Activated naive CD8-positive, alpha-beta T cell (primary cell): ENCODE results near the gene GTF2IRD1.
"Not testable (repeated sequence)": the region's sequence is repeated elsewhere in the genome, so short reads cannot be mapped to it uniquely, and the experiment has no call there.

Experiments used
- H3K27ac Mint-ChIP-seq: one replicate; pipeline ENCODE4 v1.8.0; 2021; ENCODE audit warnings: mixed read lengths
- H3K27me3 Mint-ChIP-seq: one replicate; pipeline ENCODE4 v1.8.0; 2021; ENCODE audit warnings: mixed read lengths
- H3K36me3 Mint-ChIP-seq: one replicate; pipeline ENCODE4 v1.8.0; 2021; ENCODE audit warnings: mixed read lengths
- H3K4me1 Mint-ChIP-seq: one replicate; pipeline ENCODE4 v1.8.0; 2021; ENCODE audit warnings: low read depth, mixed read lengths
- H3K4me3 Mint-ChIP-seq: one replicate; pipeline ENCODE4 v1.8.0; 2021; ENCODE audit warnings: mild to moderate bottlenecking, mixed read lengths
- H3K9me3 Mint-ChIP-seq: one replicate; pipeline ENCODE4 v1.8.0; 2021; ENCODE audit warnings: low read depth, mixed read lengths

The GTF2IRD1 gene

DNA sequence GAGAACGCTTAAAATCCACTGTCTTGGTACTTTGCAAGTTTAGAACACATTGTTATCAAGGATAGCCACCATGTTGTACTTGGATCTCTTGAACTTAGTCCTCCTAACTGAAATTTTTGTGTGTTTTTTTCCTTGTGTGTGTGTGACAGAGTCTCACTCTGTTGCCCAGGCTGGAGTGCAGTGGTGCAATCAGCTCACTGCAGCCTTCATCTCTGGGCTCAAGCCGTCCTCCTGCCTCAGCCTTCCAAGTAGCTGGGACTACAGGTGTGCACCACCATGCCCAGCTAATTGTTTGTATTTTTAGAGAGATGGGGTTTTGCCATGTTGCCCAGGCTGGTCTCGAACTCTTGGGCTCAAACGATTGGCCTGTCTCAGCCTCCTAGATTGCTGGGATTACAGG, 34.5 kb upstream of the GTF2IRD1 start:
- not testable (repeated sequence) for H3K9me3 Mint-ChIP-seq, H3K4me1 Mint-ChIP-seq, H3K27ac Mint-ChIP-seq, H3K36me3 Mint-ChIP-seq, H3K4me3 Mint-ChIP-seq, H3K27me3 Mint-ChIP-seq

DNA sequence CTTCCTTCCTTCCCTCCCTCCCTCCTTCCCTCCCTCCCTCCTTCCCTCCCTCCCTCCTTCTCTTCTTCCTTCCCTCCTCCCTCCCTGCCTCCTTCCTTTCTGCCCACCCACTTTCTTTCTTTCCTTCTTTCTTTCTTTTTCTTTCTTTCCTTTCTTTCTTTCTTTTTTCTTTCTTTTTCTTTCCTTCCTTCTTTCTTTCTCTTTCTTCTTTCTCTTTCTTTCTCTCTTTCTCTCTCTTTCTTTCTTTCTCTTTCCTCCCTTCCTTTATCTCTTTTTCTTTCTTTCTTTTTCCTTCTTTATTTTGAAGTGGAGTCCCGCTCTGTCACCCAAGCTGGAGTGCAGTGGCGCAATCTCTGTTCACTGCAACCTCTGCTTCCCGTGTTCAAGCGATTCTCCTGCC, 33.7 kb upstream of the GTF2IRD1 start:
- Mint-ChIP-seq H3K36me3 (no peaks in the 10 kb centered on the region), H3K27me3 (no peaks in the 10 kb centered on the region), H3K9me3 (no peaks in the 10 kb centered on the region), H3K4me3 (no peak overlapping the region), H3K27ac (no peak overlapping the region), H3K4me1 (no peaks in the 10 kb centered on the region)

DNA sequence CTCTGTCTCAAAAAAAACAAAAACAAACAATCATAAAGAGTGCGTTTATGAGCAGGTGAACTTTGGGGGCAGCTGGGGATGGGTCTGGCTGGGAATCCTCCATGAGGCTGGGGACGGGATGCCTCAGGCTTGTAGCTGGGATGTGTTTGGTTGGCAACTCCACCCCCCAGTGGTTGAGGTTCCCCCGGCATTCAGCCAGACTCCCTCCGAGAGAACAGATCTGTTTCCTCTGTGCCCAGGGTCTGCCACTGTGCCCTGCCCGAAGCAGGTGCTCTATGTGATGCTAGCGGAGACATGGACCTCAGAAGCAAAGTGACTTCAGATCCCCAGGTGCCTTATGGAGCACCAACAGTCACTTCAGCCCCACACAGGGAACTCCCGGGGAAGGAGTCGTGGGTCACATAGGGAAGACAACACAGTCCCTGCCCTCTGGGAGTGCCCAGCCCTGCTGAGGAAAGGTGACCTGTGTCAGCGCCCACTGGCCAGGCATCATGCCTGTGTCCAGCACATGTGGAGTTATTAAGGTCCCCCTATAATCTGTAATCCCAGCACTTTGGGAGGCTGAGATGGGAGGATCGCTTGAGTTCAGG, 29.3 kb upstream of the GTF2IRD1 start:
- Mint-ChIP-seq H3K4me1 (no peaks in the 10 kb centered on the region), H3K27me3 (no peaks in the 10 kb centered on the region), H3K4me3 (no peak overlapping the region), H3K36me3 (no peaks in the 10 kb centered on the region), H3K27ac (no peak overlapping the region), H3K9me3 (no peaks in the 10 kb centered on the region)

DNA sequence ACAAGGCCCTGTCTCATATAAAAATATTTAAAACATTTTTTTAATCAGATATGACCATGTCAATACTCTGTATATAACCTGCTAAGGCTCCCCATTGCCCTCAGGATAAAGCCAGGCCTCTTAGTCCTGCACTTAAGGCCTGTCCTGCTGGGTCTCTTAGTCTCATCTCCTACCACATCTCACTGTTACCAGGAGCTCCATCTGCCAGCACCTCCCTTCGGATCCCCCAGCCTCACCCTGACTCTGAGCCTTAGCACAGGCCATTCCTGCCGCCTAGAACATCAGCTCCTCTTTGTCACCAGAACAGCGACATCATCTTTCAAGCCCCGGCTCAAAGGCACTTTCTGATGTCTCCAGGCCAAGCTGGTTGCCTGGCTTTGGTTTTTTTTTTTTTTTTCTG, 25.7 kb upstream of the GTF2IRD1 start:
- Mint-ChIP-seq H3K4me1 (no peaks in the 10 kb centered on the region), H3K4me3 (no peak overlapping the region), H3K27me3 (no peaks in the 10 kb centered on the region), H3K9me3 (no peaks in the 10 kb centered on the region), H3K36me3 (no peaks in the 10 kb centered on the region), H3K27ac (no peak overlapping the region)

DNA sequence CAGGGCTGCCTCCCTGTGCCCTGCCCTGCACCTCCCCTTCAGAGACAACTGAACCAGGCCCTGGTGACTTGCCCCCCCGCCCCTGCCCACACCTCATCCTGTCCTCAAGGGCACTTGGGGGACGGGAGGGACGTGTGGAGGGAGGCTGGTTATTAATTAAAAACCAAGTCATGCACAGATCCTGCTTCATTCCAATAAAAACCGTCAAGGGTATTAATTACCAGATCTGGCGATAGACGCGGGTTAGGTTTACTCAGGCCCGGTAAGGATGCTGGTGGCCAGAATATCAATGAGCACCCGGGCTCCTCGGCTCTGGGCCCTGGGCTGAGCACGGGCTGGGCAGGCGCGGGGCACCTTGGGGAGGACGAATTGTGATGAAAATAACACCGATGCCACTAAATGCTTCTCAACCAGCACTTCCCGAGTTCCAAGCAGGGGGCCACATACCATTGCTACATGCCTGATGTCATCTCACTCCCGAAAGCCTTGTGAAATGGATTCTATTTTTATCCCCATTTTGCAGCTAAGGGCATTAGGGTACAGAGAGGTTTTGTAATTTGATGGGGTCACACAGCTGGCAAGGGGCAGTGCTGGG, 24.5 kb upstream of the GTF2IRD1 start:
- Mint-ChIP-seq H3K9me3 (no peaks in the 10 kb centered on the region), H3K27ac (no peak overlapping the region), H3K36me3 (no peaks in the 10 kb centered on the region), H3K4me1 (no peaks in the 10 kb centered on the region), H3K27me3 (no peaks in the 10 kb centered on the region), H3K4me3 (no peak overlapping the region)

DNA sequence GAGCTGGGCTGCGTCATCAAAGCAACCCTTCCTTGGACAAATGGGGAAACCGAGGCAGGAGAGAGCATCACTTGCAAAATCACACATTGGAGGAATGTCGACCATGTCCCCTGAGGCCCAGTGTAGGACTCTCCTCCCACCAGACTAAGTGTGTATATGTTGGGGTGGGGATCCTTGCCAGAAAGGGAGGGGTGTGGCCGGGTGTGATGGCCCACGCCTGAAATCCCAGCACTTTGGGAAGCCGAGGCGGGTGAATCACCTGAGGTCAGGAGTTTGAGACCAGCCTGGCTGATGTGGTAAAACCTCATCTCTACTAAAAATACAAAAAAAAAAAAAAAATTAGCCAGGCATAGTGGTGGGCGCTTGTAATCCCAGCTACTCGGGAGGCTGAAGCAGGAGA, 23.3 kb upstream of the GTF2IRD1 start:
- not testable (repeated sequence) for H3K36me3 Mint-ChIP-seq, H3K4me1 Mint-ChIP-seq, H3K27me3 Mint-ChIP-seq, H3K9me3 Mint-ChIP-seq, H3K27ac Mint-ChIP-seq, H3K4me3 Mint-ChIP-seq

DNA sequence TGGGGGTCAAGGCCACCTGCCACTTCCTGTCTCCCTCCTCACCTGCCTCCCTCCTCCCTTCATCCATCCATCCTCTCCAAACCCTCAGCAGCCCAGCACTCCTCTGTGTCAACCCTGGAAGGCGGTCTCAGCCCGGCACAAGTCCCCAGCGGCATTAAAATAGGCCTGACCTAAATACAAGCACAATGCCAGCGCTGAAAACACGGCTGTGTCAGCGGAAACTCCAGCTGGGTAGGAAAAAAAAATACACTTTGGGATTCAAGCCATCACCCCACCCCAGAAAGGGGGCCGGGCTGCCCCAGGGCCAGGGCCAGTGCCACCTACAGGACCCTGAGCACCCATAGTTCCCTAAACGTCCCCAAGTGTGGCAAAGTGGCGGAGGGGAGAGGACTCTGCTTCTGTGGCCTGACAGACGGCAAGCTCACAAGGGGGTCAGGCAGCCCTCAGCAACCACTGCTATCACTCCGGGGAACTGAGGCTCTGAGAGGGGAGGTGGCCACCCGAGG, 22.7 kb upstream of the GTF2IRD1 start:
- no peaks in the 10 kb centered on the region for H3K9me3 Mint-ChIP-seq
- no peaks in the 10 kb centered on the region for H3K27me3 Mint-ChIP-seq
- no peak overlapping the region for H3K27ac Mint-ChIP-seq
- no peaks in the 10 kb centered on the region for H3K4me1 Mint-ChIP-seq
- H3K4me3 Mint-ChIP-seq: no peak overlapping the region
- no peaks in the 10 kb centered on the region for H3K36me3 Mint-ChIP-seq

DNA sequence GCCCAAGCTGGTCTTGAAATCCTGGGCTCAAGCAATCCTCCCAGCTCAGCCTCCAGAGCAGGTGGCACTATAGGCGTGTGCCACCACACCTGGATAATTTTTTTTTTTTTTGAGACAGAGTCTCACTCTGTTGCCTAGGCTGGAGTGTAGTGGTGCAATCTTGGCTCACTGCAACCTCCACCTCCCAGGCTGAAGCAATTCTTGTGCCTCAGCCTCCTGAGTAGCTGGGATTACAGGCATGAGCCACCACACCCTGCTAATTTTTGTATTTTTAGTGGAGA, 16.5 kb upstream of the GTF2IRD1 start:
- H3K4me3 Mint-ChIP-seq, H3K27me3 Mint-ChIP-seq, H3K27ac Mint-ChIP-seq, H3K9me3 Mint-ChIP-seq, H3K4me1 Mint-ChIP-seq, H3K36me3 Mint-ChIP-seq: not testable (repeated sequence)

DNA sequence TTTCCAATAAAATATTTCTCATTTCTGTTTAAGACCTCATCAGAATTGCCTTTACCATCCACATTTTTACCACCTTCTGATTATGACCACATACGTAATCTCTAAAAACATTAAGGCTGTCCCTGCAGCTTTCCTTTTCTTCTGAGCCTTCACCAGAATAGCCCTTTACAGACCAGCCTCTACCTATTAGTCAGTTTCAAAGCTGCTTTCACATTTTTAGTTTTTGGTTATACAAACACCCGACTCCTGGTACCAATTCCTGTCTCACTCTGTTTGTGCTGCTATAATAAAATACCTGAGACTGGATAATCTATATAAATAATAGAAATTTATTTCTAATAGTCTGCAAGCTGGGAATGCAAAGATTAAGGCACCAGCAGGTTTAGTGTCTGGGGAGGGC, 15.4 kb upstream of the GTF2IRD1 start:
- H3K27ac Mint-ChIP-seq: no peak overlapping the region
- no peak overlapping the region for H3K4me3 Mint-ChIP-seq
- H3K4me1 Mint-ChIP-seq: no peaks in the 10 kb centered on the region
- H3K9me3 Mint-ChIP-seq: peaks cover 4% of the 10 kb centered on the region
- H3K27me3 Mint-ChIP-seq: no peaks in the 10 kb centered on the region
- peaks cover 4% of the 10 kb centered on the region for H3K36me3 Mint-ChIP-seq

DNA sequence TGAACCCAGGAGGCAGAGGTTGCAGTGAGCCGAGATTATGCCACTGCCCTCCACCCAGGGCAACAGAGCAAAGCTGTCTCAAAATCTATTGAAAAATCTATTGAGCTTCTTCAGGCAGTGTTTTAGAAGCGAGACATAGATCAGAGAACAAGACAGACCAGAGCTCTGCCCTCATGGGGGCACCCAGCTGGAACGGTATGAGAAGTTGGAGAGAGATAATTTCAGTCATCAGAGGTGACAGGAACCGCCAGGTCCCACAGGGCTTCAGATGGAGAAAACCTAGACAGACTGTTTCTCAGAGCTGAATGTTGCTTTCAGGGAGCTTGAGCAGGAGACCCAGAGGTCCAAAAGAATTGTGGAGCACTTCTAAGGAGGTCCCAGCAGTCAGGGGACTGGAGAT, 14.2 kb upstream of the GTF2IRD1 start:
- Mint-ChIP-seq H3K27ac (no peak overlapping the region), H3K4me3 (no peak overlapping the region), H3K9me3 (peaks cover 4% of the 10 kb centered on the region), H3K4me1 (no peaks in the 10 kb centered on the region), H3K36me3 (peaks cover 4% of the 10 kb centered on the region), H3K27me3 (no peaks in the 10 kb centered on the region)

DNA sequence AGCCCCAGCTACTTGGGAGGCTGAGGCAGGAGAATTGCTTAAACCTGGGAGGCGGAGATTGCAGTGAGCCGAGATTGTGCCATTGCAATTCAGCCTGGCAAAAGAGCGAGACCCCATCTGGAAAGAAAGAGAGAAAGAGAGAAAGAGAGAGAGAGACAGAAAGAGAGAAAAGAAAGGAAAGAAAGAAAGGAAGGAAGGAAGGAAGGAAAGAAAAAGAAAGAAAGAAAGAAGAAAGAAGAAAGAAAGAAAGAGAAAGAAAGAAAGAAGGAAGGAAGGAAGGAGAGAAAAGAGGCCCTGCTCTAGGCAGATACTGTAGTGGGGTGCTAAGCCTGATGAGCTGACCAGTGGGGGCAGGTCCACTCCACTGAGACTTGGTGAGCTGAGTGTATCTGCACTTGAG, 13.6 kb upstream of the GTF2IRD1 start:
- H3K36me3 Mint-ChIP-seq, H3K27me3 Mint-ChIP-seq, H3K4me3 Mint-ChIP-seq, H3K27ac Mint-ChIP-seq, H3K9me3 Mint-ChIP-seq, H3K4me1 Mint-ChIP-seq: not testable (repeated sequence)

DNA sequence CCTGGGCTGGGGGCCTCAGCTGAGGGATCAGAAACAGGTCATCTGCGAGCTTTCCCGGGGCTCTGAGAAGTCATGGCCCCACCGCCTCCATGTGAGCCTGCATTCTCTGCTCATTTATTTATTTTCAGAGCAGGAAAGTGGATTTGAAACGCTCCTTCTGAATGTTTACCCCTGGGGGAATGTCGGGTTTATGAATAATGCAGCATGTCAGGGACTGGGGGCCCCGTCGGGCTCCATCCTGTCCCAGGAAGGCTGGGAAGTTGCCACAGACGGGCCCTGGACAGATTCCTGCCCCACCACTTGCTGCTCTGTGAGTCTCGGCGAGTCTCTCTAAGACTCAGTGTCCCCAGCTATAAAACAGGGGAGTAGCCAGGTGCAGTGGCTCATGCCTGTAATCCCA, 11.9 kb upstream of the GTF2IRD1 start:
- H3K9me3 Mint-ChIP-seq: peaks cover 4% of the 10 kb centered on the region
- H3K27ac Mint-ChIP-seq: no peak overlapping the region
- H3K27me3 Mint-ChIP-seq: no peaks in the 10 kb centered on the region
- H3K4me1 Mint-ChIP-seq: no peaks in the 10 kb centered on the region
- H3K36me3 Mint-ChIP-seq: peaks cover 4% of the 10 kb centered on the region
- no peak overlapping the region for H3K4me3 Mint-ChIP-seq

DNA sequence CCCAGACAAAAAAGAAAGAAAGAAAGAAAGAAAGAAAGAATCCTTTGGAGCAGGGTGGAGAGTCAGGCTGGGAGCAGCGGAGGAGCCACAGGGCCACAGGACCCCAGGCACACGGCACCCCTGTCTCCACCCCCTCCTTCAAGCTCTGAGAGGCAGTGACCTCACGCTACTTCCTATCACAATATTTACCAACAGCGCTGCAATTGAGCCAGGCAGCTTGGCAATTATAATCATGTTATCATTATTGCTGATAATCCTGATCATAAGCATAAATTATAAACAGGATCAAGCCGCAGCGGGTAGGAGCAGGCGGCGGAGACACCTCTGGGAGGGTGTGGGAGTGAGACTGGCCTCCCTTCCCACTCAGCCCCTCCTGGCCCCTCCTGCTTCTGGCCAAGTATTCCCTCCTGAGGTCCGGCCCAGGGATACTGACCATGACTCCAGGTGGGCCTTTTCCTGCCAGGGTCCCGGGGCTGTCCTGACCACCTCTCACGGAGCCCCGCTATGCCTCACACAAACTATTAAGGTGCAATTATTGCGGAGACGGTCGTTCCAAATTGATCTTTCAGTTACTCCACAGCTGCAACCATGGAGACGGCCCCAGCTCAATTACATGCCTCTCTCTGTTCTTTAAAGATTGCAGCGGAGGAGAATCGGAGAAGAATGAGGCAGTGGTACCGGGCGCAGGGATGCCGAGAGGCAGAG, 10.0 kb upstream of the GTF2IRD1 start:
- Mint-ChIP-seq H3K27ac (no peak overlapping the region), H3K4me3 (no peak overlapping the region), H3K27me3 (no peaks in the 10 kb centered on the region), H3K36me3 (no peaks in the 10 kb centered on the region), H3K9me3 (no peaks in the 10 kb centered on the region), H3K4me1 (no peaks in the 10 kb centered on the region)

DNA sequence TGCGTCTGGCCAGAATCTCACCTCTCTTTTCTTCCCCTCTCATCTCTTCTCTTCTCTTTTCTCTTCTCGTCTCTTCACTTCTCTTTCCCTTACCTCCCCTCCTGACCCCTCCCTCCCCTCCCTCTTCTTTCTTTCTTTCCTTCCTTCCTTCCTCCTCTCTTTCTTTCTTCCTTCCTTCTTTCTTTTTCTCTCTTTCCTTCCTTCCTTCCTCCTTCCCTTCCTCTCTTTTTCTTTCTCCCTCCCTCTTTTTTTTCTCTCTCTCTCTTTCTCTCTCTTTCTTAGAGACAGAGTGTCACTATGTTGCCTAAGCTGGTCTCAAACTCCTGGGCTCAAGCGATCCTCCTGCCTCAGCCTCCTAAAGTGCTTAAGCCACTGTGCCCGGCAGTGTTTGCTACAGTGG, 4.6 kb upstream of the GTF2IRD1 start:
- peaks cover 15% of the 10 kb centered on the region for H3K4me1 Mint-ChIP-seq

DNA sequence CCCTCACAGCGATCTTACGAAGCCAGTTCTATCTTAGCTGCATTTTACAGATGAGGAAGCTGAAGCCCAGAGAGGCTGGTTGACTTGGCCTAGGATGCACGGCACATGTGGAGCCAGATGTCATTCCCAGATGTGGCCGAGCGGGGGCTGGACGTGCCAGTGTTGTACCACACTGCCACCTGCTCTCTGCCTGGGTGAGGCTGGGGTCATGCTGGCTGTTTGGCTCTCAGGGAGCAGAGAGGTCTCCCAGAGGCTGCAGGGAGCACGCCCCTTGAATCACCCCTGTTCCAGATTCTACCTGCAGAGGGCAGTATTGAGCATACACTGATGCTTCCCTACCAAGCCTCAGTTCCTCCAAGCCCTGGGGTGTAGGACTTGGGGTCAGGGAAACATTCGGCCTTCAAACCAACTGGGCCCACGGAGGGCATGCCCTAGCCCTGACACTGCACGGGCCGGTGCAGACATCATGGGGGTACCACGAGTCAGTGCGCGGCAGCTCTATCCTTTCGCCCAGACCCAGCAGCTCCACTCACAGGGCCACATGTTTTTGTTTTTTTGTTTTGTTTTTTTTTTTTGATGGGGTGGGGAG, 3.8 kb upstream of the GTF2IRD1 start:
- Mint-ChIP-seq H3K27ac (no peak overlapping the region), H3K36me3 (no peaks in the 10 kb centered on the region), H3K9me3 (no peaks in the 10 kb centered on the region), H3K4me3 (no peak overlapping the region), H3K27me3 (no peaks in the 10 kb centered on the region), H3K4me1 (peaks cover 15% of the 10 kb centered on the region)

More for the DNA sequence above, 4.6 kb upstream of the GTF2IRD1 start:
- Mint-ChIP-seq H3K27me3 (no peaks in the 10 kb centered on the region), H3K9me3 (no peaks in the 10 kb centered on the region), H3K4me3 (no peak overlapping the region), H3K36me3 (no peaks in the 10 kb centered on the region), H3K27ac (no peak overlapping the region)
